CD4-positive, alpha-beta T cell treated with Interleukin-10 for 1 hour (primary cell): Measurements from ENCODE around the gene PLAC8.
"Not testable (repeated sequence)": the region's sequence is repeated elsewhere in the genome, so short reads cannot be mapped to it uniquely, and the experiment has no call there.

Experiments
- DNase-seq: peaks from one replicate; pipeline ENCODE4 v3.0.0-alpha.2; 2020

The PLAC8 gene

DNA sequence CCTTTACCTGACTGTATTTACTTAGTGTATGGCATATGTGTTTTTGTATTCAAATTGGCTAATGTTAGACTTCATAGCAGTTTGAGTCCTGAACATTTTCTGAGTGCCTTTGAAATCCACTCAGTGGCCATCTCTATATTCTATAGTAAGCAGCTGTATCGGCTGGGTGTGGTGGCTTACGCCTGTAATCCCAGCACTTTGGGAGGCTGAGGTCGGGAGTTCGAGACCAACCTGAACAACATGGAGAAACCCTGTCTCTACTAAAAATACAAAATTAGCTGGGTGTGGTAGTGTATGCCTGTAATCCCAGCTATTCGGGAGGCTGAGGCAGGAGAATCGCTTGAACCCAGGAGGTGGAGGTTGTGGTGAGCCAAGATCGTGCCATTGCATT is 2.8 kb downstream of the PLAC8 start:
- DNase-seq: not testable (repeated sequence)

DNA sequence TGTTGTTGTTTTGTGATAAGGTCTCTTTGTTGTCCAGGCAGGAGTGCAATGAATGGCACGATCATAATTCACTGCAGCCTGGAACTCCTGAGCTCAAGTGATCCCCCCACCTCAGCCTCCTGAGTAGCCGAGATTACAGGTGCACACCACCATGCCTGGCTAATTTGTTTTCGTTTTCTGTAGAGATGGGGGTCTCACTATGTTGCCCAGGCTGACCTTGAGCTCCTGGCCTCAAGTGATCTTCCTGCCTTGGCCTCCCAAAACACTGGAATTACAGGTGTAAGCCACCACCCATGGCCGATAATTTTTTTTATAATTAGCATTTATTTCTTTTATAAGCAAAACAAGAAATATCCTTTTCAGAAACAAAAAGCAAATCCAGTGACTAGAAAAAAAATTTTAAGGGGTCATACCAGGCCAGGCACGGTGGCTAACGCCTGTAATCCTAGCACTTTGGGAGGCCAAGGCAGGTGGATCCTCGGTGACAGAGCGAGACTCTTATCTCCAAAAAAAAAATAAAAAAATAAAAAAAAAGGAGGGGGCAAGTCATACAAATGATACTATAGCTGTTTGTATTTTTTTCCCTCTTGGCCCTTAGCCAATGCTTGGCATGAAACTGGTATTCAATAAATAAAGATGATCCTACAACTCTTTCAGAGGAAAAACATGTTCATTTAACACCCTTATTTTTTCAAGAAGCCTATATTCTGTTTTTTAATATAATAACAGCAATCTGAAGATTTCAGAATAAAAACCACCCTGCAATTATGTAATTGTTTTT is 3.4 kb downstream of the PLAC8 start:
- DNase-seq: no peak

DNA sequence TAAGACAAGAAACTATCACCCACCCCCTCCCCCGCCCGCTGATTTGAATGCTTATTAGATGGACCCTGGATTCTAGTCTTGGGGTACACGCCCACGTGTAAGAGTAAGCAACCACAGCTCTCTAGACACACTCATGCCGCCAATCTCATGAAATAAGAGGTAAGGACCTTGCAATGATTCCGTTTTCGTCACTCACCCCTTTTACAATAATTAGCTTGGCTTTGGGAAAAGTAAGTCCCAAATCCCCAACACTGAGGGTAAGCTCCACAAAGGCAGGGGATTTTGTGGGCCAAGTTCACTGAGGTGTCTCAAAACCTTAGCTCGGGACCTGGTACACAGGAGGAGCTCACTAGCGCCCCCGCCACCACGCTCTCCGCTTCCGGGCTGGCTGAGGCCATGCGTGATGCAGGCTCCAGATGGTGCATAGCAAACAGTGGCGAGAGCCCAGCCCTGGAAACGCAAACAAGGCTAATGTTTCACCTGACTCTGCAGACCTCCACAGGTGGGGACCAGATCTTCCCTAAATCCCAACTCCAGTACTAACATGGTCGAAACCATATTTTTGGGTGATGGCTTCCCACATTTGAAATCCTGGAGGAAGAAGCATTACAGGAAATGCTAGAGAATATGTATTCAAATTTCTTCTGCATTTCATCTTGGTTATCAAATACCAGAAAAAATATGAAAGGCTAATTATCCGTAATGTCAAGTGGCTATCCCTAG is 4.1 kb downstream of the PLAC8 start:
- peak; percentile 88 for DNase-seq

DNA sequence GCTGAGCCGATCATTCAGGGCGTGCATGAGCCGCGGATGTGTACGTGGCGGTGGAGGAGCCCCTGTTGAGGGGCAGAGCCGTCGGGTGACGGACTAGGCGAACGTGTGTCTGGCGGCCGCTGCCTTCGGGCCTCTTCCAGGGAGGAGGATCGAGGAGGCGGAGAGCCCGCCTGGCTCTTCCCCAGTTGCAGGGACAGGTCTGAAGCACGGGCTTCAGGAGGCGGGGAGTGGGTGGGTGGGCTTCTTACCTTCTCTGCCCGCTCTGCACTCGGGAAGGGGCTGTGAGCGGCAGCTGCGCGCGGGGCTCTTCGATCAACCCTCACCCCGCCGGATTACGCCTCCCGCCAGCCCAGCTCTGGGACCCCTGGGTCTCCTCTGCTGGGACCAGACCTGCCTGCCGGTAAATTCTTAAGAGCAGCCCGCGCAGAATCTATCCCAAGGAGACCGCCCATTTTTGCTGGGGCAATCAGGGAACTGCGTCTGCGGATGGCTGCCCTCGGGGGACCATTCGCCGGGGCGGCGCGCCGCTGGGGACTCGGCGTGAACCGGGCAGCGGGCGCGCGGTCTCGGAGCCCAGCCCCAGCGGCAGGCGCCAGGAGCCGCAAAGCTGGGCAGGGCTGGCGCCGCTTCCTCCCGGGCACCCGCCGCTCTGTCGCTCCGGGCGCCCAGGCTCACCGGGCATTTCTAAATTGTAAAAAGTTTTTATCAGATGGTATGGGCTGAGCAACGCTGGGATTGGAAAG is 4.9 kb downstream of the PLAC8 start:
- DNase-seq: peak; percentile 34

DNA sequence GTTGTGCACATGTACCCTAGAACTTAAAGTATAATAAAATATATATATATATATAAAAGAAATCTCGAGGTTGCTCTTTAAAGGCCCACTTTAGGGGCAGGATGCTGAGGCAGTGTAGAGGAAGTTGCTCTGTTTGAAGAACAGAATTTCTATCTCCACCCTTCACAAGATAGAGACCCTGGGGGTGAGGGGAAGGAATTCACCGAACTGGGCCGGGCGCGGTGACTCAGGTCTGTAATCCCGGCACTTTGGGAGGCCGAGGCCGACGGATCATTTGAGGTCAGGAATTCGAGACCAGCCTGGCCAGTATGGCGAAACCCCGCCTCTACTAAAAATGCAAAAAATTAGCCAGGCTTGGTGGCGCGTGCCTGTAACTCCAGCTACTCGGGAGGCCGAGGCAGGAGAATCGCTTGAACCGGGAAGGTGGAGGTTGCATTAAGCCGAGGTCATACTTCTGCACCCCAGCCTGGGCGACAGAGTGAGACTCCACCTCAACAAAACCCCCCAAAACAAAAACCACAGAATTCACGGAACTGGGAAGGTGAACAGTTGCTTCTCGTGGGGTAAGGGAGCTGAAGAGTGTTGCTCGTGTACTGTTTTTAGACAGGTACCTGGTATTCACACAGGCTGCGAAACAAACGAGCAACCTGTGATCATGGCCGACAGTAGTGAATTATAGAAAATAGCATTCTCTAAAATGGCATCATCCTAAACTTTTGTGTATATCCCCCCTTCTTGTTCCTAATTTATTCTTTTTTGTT is 6.2 kb downstream of the PLAC8 start:
- peak; percentile 40 for DNase-seq

DNA sequence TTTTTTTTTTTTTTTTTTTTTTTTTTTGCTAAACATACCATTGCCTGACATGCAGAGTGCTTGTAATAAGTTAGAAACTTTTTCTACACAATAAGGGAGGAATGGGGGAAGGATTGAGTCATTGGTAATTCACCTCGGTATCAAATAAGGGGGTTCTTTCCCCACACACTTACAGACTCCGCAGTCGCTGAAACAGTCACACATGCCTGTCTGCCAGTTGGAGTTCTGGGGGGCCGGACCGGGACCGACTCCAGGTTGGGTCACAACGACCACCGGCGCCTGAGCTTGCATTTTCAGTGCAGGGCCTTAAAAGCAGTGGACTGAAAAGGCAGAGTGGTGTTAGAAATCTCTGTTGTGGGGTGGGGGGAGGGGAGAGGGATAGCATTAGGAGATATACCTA is 6.9 kb downstream of the PLAC8 start:
- no peak for DNase-seq

DNA sequence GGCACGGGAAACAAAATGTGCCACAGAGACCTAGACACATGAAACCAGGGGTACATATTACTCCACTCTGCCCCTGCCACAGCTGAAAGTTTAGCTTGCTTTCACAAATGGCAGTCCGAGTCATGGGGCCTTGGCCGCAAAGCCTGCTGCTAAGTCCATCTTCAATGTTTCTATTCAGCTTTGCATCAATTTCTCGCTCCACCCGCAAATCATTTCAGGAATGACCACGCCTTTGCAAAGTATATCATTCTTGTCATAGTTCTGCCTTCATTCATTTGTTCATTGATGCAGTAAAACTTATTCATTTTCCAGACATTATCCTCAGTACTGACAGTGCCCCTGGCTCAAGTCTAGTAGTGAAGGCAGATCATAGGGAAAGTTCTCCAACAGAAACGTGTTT is 9.5 kb downstream of the PLAC8 start:
- no peak for DNase-seq

DNA sequence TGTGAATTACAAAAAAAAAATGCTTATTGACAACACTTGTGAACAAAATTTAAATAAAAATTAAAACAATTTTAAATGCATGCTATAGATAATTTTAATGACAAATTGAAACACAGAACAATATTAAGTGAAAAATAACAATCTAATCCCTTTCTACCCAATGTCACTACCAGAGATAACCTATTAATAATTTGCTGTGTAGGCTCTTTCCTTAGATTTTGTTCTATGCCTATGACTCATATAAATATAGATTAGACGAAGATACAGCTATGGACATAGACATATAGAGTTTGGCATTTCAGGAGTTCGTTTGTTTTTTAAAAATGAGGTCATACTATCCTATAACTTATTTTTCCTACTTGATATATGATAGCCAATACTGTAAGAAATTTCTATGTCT is 18.1 kb downstream of the PLAC8 start:
- DNase-seq: no peak

DNA sequence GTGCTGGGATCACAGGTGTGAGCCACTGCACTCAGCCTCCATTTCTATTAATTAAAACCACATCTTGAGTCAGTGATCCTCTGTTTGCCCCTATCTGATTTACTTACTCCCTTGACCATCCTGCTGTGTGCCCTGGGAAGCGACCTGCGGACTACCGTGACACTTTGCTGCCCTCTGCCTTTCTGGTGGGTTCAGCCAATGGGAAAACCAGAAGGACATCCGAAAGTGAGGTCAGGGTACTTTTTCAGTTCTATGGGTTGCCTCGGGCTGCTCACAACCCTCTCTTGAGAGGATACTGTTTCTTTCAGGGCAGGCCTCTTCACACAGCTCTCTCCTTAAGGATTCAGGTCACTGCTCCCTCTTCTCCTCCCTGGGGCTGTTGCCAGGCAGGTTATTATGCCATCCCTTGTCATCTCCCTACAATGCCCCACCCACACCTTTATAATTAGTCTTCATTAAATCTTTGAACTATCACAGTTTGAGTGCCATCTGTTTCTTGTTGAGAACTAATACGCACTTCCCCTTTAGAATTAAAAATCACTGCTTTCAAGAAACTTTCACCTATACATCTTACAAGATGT is 21.4 kb downstream of the PLAC8 start:
- no peak for DNase-seq

DNA sequence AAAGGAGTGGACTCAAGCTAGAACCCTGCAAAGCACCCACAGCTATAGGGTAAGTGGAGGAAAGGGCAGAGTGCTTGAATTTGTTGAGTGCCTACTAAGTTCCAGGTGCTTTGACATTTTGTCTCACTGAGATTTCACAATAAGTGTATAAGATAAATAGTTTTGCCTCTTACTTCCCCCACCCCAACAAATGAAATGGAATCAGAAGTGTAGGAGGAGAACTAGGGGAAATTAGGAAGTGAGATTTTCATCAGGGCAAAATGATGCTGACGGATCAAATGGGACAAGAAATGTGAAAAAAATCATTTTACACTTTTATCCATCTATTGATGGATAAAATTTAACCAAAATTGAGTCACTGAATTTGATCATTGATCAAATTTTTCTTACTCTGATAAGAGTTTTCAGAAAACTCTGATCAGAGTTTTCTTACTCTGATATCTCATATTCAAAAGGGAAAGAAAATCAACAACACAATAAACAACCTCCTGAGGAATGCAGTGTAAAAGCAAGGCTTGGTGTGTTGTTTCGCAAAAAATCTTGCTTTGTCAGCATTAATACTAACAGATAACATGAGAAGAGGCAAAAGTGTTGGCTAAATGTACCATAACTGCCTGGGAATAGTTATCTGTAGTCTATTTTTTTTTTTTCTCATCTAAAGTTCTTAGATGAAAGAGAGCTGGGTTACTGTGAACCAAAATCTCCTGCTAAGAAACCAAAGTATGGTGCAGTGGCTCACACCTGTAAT is 24.9 kb downstream of the PLAC8 start:
- DNase-seq: no peak

DNA sequence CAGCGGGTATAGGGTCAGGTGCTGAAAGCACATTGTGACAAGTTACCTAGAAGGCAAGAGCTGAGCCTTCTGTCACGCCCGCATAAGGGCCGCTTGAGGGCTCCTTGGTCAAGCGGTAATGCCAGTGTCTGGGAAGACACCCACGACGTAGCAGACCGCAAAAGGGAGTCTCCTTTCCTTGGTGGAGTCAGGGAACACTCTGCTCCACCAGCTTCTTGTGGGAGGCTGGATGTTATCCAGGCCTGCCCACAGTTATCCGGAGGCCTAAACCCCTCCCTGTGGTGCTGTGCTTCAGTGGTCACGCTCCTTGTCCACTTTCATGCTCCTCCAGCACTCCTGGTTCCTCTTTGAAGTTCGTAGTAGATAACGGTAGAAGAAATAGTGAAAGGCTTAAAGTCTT is 29.6 kb downstream of the PLAC8 start:
- DNase-seq: not testable (repeated sequence)

DNA sequence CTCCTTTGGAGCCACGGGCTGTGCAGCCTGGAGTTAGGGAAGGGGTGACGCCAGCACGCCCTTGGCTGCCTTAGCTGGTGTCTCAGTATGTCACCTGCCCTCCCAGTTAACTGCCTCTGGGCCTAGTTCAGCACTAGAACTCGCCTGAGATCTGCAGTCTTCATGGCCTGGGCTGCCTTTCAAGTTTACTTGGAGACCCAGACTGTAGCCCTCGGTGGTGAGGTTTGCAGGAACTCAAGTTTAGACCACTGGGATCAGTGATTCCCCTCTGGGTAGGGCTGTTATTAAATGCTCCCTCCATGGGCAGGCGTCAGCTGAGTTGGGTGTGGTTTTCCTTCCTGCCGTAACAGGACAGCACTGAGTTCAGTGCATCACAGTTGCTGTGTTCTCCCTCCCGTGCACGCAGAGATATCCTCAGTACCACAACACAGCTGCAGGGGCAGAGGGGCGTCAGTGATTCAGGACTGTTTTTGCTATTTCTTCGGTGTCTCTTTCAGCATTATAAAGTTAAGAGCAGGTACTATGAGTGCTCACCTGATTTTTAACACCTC is 30.5 kb downstream of the PLAC8 start:
- DNase-seq: peak; percentile 74

DNA sequence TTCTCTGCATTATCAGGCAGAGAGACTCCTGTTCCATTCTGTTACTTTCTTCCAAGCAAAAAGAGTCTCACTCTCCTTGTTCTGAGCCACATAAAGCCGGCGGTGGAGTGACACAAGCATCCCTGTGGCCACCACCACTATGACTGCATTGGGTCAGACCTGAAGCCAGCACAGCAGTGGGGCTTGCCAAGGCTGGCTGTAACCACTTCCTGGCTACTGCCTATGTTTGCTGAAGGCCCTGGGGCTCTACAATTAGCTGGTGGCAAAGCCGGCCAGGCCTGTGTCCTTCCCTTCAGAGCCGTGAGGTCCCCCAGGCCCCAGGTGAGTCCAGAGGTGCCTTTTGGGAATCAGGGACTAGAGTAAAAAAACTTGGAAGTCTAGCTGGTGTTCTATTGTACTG is 31.8 kb downstream of the PLAC8 start:
- DNase-seq: no peak

DNA sequence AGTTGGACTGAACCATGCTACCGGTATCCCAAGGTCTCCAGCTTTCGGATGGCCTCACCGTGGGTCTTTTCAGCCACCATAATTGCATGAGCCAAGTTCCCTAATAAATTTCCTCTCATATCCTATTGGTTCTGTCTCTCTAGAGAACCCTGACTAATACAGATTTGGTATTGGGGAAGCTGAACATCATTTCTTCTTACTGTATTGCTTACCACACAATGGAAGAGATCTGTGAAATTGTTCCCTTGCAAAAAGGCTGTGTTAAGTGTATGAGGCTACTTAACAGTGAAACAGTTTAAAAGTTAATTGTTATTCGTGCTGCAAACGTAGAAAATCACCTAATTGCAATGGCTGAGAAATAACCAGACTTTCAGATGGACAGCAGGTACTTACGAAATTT is 34.0 kb downstream of the PLAC8 start:
- DNase-seq: no peak

DNA sequence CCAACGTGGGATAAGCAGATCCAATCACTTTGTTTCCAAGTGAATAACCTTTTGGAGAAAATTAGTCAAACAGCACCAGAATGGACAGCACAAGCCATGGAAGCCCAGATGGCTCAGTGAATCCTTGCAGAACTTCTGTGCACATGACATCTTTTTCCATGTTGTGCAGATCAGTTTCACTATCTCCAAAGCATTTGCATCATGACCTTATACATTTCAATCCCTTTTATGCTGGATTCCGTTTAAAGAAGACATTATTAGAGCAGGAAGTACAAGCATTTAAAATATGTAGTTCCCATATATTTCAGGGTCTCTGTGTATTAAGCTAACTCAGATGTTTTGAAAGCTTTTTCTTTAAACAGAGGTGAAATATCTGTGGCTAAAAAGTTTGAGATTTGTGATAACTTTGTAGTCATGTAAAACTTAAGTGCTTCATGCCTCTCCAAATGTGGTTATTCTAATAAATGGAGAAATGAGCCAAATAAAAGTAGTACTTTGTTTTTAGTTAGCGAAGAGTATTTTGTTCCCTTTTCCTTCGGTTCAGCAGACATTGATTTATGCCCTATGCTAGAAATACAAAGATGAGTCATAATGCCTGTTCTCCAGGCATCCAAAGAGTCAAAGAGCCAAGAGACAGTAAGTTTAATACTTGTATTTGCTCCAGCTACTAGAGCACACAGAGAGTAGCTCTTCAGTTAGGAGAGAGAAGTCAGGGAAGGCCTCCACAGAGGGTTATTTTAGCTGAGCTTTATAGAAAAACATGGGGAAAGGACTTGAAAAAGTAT is 39.0 kb downstream of the PLAC8 start:
- DNase-seq: no peak

DNA sequence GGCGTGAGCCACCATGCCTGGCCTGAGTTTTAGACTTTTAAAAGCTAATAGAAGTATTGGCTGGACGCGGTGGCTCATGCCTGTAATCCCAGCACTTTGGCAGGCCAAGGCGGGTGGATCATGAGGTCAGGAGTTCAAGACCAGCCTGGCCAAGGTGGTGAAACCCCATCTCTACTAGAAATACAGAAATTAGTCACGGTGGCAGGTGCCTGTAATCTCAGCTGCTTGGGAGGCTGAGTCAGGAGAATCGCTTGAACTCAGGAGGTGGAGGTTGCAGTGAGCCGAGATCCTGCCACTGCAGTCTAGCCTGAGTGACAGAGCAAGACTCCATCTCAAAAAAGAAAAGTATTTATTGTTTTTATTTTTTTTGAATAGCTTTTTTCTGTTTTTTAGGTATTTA is 39.7 kb downstream of the PLAC8 start:
- DNase-seq: not testable (repeated sequence)

DNA sequence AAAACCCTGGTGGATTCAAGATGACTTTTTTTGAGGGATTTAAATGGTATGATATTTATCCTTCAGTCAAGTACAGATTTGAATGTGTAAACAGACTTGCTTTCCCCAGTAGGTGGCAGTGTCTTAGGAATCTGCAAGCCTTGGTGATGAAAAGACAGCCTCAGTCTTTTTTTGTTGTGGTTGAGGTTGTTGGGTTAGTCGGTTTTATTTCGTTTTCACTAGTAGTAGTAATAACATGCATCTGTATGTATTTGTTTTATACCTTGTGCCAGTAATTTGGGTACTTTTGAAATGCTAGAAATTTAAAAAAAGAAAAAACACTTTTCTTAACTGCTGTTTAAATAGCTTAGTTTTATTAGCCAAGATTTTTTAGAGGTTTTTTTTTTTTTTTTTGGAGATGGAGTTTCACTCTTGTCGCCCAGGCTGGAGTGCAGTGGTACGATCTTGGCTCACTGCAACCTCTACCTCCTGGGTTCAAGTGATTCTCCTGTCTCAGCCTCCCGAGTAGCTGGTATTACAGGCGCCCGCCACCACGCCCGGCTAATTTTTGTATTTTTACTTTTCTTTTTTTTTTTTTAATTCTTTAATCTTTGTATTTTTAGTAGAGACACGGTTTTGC is 40.3 kb downstream of the PLAC8 start:
- DNase-seq: peak; percentile 88

DNA sequence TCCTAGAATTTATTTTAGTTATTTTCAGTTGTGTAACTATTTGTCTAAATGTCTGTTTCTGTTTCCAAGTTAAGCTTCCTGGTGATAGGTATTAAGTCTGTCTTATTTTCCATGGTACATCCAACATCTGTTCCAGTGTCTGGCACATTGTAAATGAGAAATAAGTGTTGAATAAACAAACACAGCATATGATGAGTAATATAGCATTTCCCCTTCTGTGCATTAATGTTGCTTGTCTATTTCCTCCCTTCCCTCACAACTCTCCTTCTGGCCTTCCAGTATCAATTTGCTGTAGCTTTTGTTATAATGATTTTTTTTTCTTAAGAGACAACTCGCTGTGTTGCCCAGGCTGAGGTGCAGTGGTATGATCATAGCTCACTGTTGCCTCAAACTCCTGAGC is 43.4 kb downstream of the PLAC8 start:
- no peak for DNase-seq

DNA sequence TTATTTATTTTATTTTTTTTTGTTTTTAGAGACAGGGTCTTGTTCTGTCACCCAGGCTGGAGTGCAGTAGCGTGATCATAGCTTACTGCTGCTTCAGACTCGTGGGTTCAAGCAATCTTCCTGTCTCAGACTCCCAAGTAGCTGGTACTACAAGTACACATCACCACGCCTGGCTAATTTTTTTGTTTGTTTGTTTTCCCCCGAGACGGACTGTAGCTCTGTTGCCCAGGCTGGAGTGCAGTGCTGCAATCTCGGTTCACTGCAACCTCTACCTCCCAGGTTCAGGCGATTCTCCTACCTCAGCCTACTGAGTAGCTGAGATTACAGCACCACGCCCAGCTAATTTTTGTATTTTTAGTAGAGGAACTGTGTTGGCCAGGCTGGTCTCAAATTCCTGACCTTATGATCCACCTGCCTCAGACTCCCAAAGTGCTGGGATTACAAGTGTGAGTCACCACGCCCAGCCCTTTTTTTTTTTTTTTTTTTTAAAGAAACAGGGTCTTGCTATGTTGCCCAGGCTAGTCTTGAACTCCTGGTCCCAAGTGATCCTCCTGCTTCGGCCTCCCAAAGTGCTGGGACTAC is 47.4 kb downstream of the PLAC8 start:
- DNase-seq: no peak

DNA sequence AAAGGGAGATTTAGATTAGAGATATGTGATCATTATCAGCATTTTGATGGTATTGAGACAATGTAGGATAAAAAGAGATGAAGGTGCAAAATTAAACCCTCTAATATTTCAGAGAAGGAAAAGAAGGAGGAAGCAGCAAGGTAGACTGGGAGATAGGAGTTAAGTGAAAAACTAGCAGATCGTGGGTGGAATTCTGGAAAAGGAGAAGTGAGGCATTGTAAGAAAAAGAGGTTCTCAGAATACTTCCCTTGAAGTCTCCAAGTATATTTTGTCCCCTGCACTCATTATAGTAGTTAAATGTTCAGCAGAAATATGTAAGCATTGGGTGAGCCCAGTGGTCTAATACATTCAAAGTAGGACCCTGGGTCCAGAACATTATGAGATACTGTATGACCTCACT is 49.3 kb downstream of the PLAC8 start:
- no peak for DNase-seq
